ENCODE data around the gene STRIP1.

The STRIP1 gene

GRCh38 chr1:110034451-110035235 is at the start of gene STRIP1:
Gene STRIP1 (plus strand): TSS chr1:110034624. CDS start chr1:110034638, 14 bp downstream.
- DNase-seq (ENCODE audit: low read depth, low spot score) = peak; percentile 98

- no peak for DNase-seq (ENCODE audit: low read depth, low spot score)
These were observed 49.0 kb upstream of the STRIP1 start for GRCh38 chr1:109985247-109986053.

GRCh38 chr1:109986054-109986444 is 48.4 kb upstream of the STRIP1 start:
- DNase-seq (ENCODE audit: low read depth, low spot score) = no peak

GRCh38 chr1:109988349-109988914 is 46.0 kb upstream of the STRIP1 start:
- DNase-seq (ENCODE audit: low read depth, low spot score) = no peak

- no peak for DNase-seq (ENCODE audit: low read depth, low spot score)
These were observed 44.7 kb upstream of the STRIP1 start for GRCh38 chr1:109989506-109990301.

GRCh38 chr1:109990302-109990653 is 44.1 kb upstream of the STRIP1 start:
- DNase-seq (ENCODE audit: low read depth, low spot score) = no peak

- DNase-seq (ENCODE audit: low read depth, low spot score) = peak; percentile 42
These were observed 43.0 kb upstream of the STRIP1 start for GRCh38 chr1:109991400-109991925.

GRCh38 chr1:109993885-109994284 is 40.5 kb upstream of the STRIP1 start:
- DNase-seq (ENCODE audit: low read depth, low spot score) = peak; percentile 74

- DNase-seq (ENCODE audit: low read depth, low spot score) = no peak
These were observed 39.8 kb upstream of the STRIP1 start for GRCh38 chr1:109994654-109995053.

- no peak for DNase-seq (ENCODE audit: low read depth, low spot score)
These were observed 38.9 kb upstream of the STRIP1 start for GRCh38 chr1:109995536-109995935.

GRCh38 chr1:109996476-109996875 is 37.9 kb upstream of the STRIP1 start:
- peak; percentile 38 for DNase-seq (ENCODE audit: low read depth, low spot score)

- DNase-seq (ENCODE audit: low read depth, low spot score) = no peak
These were observed 37.1 kb upstream of the STRIP1 start for GRCh38 chr1:109997204-109997866.

- DNase-seq (ENCODE audit: low read depth, low spot score) = no peak
These were observed 36.6 kb upstream of the STRIP1 start for GRCh38 chr1:109997867-109998229.

GRCh38 chr1:110002695-110003094 is 31.7 kb upstream of the STRIP1 start:
- DNase-seq (ENCODE audit: low read depth, low spot score) = no peak

- peak; percentile 93 for DNase-seq (ENCODE audit: low read depth, low spot score)
These were observed 30.5 kb upstream of the STRIP1 start for GRCh38 chr1:110003747-110004428.

GRCh38 chr1:110004583-110004982 is 29.8 kb upstream of the STRIP1 start:
- no peak for DNase-seq (ENCODE audit: low read depth, low spot score)

GRCh38 chr1:110005971-110006370 is 28.5 kb upstream of the STRIP1 start:
- DNase-seq (ENCODE audit: low read depth, low spot score) = no peak

- DNase-seq (ENCODE audit: low read depth, low spot score) = no peak
These were observed 27.9 kb upstream of the STRIP1 start for GRCh38 chr1:110006516-110006915.

- no peak for DNase-seq (ENCODE audit: low read depth, low spot score)
These were observed 27.2 kb upstream of the STRIP1 start for GRCh38 chr1:110007046-110007830.

Measured in astrocyte of the hippocampus (primary cell).